Endothelial cell (in vitro differentiated cells): ENCODE measurements around the gene SVOP. TPM values are rescaled to one million over a fixed set of nuclear protein-coding genes. Genes with fewer than 3 reads are reported as not detected.
A peak's percentile ranks its signal among the peaks of the same experiment; 100 is the strongest.
"Not testable (repeated sequence)": the region's sequence is repeated elsewhere in the genome, so short reads cannot be mapped to it uniquely, and the experiment has no call there.

ENCODE experiments used
- DNase-seq: peaks from one replicate; pipeline ENCODE4 v3.0.0; 2021; ENCODE audit warnings: low spot score
- H3K27ac Mint-ChIP-seq: one replicate; pipeline ENCODE4 v1.8.0; 2021; ENCODE audit warnings: mixed read lengths, inconsistent platforms; ENCODE audit not compliant: unreplicated experiment
- H3K27me3 Mint-ChIP-seq: one replicate; pipeline ENCODE4 v1.8.0; 2021; ENCODE audit warnings: mild to moderate bottlenecking, moderate library complexity, mixed read lengths, inconsistent platforms; ENCODE audit not compliant: unreplicated experiment
- H3K36me3 Mint-ChIP-seq: one replicate; pipeline ENCODE4 v1.8.0; 2021; ENCODE audit warnings: mild to moderate bottlenecking, low read depth, mixed read lengths, inconsistent platforms; ENCODE audit not compliant: unreplicated experiment
- H3K4me1 Mint-ChIP-seq: one replicate; pipeline ENCODE4 v1.8.0; 2021; ENCODE audit warnings: mild to moderate bottlenecking, mixed read lengths, inconsistent platforms; ENCODE audit not compliant: unreplicated experiment
- H3K4me3 Mint-ChIP-seq: one replicate; pipeline ENCODE4 v1.8.0; 2021; ENCODE audit warnings: mild to moderate bottlenecking, mixed read lengths, inconsistent platforms; ENCODE audit not compliant: unreplicated experiment
- H3K9me3 Mint-ChIP-seq: one replicate; pipeline ENCODE4 v1.8.0; 2021; ENCODE audit warnings: mixed read lengths, inconsistent platforms; ENCODE audit not compliant: unreplicated experiment
- total RNA-seq: library from RNA; stranded (reverse); fragmentation: NEBNext Ultra II Directional; extraction: Animal tissue kit (Norgen Biotek cat#: 25700); gene quantifications from one replicate; pipeline ENCODE4 v1.2.1, GENCODE V29; 2021; ENCODE audit not compliant: unreplicated experiment
- TF ChIP-seq, protein P1 (sequence below): fragments of 200-600 bp; sonication (generic); IDR thresholded peaks from one replicate; pipeline ENCODE4 v1.5.0; 2021; ENCODE audit warnings: antibody characterized with exemption; ENCODE audit not compliant: unreplicated experiment

The SVOP gene
- total RNA-seq, 1 donor from 2014 or later = 0.15 TPM

DNA sequence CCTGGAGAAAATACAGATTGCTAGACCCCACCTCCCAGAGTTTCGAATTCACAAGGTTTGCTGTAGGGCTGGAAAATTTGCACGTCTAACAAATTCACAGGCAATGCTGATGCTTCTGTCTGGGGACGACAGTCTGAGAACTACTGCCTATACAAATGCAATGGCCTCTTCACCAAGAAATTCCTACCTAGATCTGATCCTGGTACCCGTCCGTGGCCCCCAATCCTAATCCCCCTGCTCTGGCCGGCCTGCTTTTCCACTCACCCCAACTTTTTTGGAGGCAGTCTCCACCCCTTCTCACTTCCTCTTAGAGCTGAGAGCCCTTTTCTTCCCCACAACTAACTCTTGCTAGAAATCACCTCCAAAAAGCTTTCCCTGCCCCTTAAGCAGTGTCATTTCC is 160.4 kb downstream of the SVOP start:
- H3K36me3 Mint-ChIP-seq = peaks cover 10% of the 10 kb centered on the region
- no peak overlapping the region for H3K27ac Mint-ChIP-seq
- peaks cover 13% of the 10 kb centered on the region for H3K27me3 Mint-ChIP-seq
- DNase-seq = no peak
- H3K9me3 Mint-ChIP-seq = no peaks in the 10 kb centered on the region
- peaks cover 34% of the 10 kb centered on the region for H3K4me1 Mint-ChIP-seq
- TF ChIP-seq, protein P1, sequence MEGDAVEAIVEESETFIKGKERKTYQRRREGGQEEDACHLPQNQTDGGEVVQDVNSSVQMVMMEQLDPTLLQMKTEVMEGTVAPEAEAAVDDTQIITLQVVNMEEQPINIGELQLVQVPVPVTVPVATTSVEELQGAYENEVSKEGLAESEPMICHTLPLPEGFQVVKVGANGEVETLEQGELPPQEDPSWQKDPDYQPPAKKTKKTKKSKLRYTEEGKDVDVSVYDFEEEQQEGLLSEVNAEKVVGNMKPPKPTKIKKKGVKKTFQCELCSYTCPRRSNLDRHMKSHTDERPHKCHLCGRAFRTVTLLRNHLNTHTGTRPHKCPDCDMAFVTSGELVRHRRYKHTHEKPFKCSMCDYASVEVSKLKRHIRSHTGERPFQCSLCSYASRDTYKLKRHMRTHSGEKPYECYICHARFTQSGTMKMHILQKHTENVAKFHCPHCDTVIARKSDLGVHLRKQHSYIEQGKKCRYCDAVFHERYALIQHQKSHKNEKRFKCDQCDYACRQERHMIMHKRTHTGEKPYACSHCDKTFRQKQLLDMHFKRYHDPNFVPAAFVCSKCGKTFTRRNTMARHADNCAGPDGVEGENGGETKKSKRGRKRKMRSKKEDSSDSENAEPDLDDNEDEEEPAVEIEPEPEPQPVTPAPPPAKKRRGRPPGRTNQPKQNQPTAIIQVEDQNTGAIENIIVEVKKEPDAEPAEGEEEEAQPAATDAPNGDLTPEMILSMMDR = no peak
- no peak overlapping the region for H3K4me3 Mint-ChIP-seq

DNA sequence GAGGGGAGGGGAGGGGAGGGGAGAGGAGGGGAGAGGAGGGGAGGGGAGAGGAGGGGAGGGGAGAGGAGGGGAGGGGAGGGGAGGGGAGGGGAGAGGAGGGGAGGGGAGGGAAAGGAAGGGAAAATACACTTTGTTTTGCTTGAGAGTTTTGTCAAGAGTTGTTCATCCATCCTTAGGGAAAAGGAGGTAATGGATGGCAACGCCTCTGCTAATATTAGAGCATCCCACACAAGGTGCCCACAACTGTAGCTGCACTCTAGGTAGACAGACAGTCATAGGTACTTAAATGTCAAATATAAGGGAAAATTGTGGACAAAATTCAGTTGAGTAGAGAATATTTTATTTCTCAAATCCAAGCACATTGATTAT is 161.0 kb downstream of the SVOP start:
- TF ChIP-seq, protein P1 = no peak
- H3K27ac Mint-ChIP-seq = no peak overlapping the region
- H3K9me3 Mint-ChIP-seq = no peaks in the 10 kb centered on the region
- H3K36me3 Mint-ChIP-seq = peaks cover 15% of the 10 kb centered on the region
- no peak for DNase-seq
- peaks cover 39% of the 10 kb centered on the region for H3K4me1 Mint-ChIP-seq
- H3K4me3 Mint-ChIP-seq = no peak overlapping the region
- peaks cover 17% of the 10 kb centered on the region for H3K27me3 Mint-ChIP-seq

DNA sequence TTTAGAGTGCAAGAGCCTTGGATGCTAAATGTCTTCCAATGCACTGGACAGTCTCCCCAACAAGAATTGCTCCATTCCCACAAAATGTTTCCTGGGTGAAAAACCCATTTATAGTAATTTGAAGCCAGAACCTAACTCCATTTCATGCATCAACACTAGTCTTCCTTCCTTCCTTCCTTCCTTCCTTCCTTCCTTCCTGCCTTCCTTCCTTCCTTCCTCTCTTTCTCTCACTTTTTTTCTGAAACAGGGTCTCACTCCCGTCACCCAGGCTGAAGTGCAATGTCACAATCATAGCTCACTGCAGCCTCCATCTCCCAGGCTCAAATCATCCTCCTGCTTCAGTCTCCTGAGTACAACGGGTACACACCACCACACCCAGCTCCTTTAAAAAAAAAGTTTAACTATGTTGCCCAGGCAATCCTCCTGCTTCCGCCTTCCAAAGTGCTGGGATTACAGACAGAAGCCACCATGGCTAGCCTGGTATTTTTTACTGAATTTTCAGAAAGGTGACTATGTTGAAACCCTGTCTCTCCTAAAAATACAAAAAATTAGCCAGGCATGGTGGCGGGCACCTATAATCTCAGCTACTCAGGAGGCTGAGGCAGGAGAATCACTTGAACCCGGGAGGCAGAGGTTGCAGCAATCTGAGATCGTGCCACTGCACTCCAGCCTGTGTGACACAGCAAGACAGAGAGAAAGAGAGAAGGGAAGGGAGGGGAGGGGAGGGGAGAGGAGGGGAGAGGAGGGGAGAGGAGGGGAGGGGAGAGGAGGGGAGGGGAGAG is 161.5 kb downstream of the SVOP start:
- H3K36me3 Mint-ChIP-seq = peaks cover 17% of the 10 kb centered on the region
- H3K4me3 Mint-ChIP-seq = peak overlapping the region; percentile 79
- H3K27ac Mint-ChIP-seq = peak overlapping the region; percentile 63
- H3K4me1 Mint-ChIP-seq = peaks cover 44% of the 10 kb centered on the region
- peaks cover 18% of the 10 kb centered on the region for H3K27me3 Mint-ChIP-seq
- H3K9me3 Mint-ChIP-seq, DNase-seq: not testable (repeated sequence)

DNA sequence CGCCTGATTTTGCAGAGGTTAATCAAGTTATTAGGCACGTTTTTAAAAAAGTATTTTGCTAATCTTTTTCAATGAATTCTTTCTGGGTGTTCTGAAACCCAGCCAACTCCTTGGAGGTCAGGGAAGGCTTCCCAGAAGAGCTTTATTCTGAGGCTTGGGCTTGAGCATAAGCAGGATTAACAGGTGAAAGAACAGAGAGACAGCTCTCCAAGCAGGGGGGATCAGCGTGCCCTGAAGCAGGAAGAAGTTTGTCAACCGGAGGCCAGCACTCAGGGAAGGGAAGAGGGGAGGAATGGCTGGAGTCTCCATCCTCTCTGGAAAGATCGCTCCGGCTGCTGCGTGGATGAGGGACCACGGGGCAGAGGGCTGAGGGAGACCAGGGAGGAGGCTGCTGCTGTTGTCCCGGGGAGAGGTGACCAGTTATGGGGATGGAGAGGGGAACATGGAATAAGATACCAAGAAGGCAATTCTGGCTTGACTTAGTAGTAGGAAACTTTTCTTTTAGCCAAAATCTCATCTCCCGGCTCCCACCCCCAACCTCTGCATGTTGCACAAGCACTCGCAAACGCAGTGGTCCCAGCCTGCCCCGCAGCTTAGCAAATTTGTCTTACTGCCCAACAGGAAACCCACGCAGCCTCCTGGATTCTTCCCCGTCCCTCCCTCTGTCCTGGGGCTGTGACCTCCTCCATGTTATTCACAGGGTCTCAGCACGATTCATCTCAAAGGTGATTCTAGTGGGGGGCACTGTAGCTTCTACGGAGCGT is 162.4 kb downstream of the SVOP start:
- TF ChIP-seq, protein P1 = no peak
- H3K4me3 Mint-ChIP-seq = peak overlapping the region; percentile 79

More for the DNA sequence above, 162.4 kb downstream of the SVOP start:
- H3K4me1 Mint-ChIP-seq = peaks cover 52% of the 10 kb centered on the region
- H3K27ac Mint-ChIP-seq = peak overlapping the region; percentile 67
- no peaks in the 10 kb centered on the region for H3K9me3 Mint-ChIP-seq
- H3K36me3 Mint-ChIP-seq = peaks cover 24% of the 10 kb centered on the region
- H3K27me3 Mint-ChIP-seq = peaks cover 18% of the 10 kb centered on the region
- DNase-seq = no peak

Other genes with a start within 250 kb of the SVOP start
- 67.5 TPM for gene SSH1, start 163.5 kb downstream of the SVOP start, total RNA-seq
- 0.41 TPM for gene DAO, start 141.0 kb downstream of the SVOP start, total RNA-seq
- gene USP30, start 31.5 kb upstream of the SVOP start, total RNA-seq = 13.6 TPM
- 10.4 TPM for gene ALKBH2, start 72.4 kb upstream of the SVOP start, total RNA-seq
- 39.4 TPM for gene UNG, start 76.5 kb upstream of the SVOP start, total RNA-seq
- gene ACACB, start 95.5 kb upstream of the SVOP start, total RNA-seq = 1.7 TPM